Stimulated activated CD4-positive, alpha-beta T cell treated with anti-CD3 and anti-CD28 coated beads, Interleukin-12 subunit alpha, Interleukin-12 subunit beta, amount 100 ng/mL, for 48 hours (primary cell): Measurements from ENCODE around the gene TEX261.

Source experiments
- DNase-seq, 3 donors: peaks; one replicate each; pipeline ENCODE4 v3.0.0-alpha.2; 2020; ENCODE audit warnings: low read depth in 2 of 3, low spot score in 1 of 3

The TEX261 gene

DNA sequence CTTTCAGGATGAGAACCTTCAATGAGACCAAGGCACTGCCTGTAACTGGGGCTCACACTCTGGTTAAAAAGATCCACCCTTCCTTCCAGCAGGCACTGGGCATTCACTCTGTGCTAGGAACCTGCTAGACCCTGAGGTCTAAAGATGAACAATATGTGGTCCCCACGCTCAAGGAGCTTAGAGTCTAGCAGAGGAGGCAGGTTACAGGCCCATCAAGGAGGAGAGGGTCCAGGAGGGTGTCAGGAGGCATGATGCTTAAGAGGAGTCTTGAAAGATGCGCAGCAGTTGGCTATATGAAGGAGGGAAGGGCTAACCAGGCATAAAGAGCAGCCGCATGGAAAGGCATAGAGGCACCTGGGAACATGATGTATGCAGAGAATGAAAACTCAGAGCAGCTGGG, 11.7 kb downstream of the TEX261 start:
- no peak for DNase-seq

DNA sequence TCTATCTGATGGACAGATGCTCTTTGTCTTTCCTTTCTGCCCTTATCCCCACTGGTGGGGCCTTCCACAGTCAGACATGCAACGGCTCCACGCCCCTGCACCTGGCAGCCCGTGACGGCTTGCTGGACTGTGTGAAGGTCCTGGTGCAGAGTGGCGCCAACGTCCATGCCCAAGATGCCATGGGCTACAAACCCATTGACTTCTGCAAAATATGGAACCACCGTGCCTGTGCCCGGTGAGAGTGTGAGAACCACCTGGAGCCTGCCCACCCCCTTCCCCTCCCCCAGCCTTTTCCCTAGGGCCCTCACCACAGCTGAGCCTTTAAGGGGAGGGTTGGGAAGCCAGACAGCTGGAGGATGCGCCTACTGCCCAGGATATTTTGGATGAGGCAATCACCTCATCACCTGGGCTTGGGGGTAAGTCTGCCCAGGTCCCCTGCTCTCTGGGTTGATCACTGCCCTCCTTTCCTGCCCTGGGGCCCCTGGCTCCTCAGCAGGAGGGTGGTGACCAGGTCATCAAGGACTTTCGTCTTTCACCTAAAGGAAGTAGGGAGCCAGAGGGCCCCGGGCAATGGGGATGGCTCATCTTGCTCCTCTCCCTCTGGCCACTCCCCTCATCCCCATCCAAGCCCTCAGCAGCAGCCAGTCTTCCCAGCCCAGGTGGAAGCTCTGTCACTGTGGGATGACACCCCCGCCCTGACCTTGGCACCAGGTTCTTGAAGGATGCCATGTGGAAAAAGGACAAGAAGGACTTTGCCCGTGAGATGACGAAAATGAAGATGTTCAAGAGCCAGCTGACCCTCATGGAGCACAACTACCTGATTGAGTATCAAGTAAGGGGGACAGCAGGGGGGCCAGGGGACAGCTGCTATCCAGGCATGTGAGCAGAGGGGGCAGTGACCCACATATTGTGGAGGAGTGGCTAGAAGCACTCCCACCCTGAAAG, 12.5 kb downstream of the TEX261 start:
- no peak for DNase-seq

DNA sequence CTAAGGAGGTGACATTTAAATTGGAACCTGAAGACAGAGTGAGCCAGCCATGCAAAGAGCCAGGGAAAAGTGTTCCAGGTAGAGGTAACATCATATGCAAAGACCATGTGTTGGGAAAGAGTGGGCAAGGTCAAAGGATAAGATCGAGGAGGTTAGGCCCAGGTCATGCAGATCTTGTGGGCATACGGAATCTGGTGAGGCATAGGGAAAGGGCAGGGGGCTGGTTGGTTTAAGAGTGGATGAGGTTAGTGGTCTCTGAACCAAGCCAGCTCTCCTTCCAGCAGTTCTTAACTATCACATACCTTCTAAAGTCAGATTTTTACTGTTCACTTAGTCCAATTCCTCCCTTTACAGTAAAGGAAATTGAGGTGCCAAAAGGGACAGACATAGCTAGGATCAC, 13.3 kb downstream of the TEX261 start:
- DNase-seq: no peak

DNA sequence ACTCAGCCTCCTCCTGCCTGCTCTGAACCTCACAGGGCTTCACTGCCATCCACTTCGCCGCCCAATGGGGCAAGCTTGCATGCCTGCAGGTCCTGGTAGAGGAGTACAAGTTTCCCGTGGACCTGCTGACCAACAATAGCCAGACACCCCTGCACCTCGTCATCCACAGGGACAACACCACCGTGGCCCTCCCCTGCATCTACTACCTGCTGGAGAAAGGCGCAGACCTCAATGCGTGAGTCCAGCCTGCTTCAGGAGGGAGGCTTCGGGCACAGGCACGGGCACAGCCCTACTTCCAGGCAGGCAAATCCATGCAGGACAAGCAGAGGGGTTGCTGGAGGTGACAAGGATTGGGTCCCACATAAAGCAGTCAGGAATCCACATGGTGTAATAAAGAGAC, 15.0 kb downstream of the TEX261 start:
- DNase-seq: no peak

DNA sequence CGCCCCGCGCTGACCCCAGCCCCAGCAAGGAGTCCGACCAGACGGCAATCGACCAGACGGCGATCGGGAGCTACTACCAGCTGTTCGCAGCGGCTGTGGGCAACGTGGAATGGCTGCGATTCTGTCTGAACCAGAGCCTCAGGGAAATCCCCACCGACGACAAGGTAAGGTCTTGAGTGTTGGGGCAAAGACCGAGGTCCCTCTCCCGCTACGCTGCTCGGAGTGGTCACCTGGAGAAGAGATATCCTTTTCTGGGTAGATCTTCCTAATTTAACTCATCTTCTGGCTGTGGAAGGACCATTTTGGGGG, 15.5 kb downstream of the TEX261 start:
- no peak for DNase-seq

DNA sequence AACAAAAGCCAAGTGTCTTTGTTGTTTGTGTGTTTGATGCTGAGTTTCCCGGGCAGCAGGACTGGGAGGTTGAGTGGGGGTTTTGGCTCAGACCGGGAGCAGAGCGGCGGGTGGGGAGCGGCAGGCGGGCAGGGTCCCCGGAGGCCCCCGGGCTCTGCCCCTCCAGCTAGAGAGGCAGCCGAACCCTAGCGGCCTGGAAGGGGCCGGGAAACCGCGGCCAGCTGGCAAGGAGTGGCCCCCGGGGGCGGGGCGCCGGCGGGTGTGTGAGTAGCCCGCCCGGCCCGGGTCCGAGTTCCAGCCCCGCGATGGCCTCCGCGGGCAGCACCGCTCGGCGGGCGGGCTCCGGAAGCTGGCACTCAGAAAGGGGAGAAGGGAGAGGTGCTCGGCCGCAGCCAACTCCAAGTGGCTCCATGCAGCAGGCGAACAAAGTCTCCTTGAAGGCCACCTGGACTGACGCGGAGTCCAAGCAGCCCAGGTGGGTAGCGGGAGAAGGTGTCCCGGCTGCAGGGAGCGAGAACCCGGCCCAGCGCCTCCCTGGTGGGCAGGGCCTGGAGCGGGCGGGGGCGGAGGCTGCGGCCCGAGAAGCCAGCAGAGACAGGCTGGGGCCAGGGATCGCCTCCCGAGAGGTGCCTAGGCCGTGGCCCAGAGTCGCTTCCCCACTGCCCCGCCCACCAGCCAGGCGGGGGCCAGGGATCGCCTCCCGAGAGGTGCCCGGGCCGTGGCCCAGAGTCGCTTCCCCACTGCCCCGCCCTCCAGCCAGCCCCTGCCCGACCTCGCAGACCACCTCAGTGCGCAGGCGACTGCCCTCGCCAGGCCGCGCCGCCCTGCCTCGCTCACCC, 16.1 kb downstream of the TEX261 start, which contains the start of gene ANKRD53:
ANKRD53 (plus strand) TSS at position 290 of the 839 bp plus-strand sequence; CDS start at position 306, 16 bp downstream.
- DNase-seq: no peak

DNA sequence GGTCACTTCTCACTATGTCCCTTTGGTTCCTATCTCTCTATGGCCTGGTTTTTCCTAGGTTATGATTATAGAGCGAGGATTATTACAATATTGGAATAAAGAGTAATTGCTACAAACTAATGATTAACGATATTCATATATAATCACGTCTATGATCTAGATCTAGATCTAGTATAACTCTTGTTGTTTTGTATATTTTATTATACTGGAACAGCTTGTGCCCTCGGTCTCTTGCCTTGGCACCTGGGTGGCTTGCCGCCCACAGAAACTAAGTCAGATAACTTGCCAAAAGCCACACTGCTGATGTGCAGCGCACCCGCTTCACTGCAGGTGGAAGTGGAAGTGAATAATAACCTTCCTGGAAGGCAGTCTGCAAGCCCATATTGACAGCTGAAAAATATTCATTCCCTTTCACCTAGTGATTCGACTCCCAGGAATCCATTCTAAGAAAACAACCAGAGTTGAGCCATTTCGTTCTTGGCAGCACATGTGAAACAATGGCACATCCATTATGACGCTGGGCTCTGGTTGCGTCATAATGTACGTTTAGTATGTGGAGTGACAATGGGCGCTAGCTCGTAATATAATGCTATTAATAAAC, 17.0 kb downstream of the TEX261 start:
- DNase-seq: no peak

DNA sequence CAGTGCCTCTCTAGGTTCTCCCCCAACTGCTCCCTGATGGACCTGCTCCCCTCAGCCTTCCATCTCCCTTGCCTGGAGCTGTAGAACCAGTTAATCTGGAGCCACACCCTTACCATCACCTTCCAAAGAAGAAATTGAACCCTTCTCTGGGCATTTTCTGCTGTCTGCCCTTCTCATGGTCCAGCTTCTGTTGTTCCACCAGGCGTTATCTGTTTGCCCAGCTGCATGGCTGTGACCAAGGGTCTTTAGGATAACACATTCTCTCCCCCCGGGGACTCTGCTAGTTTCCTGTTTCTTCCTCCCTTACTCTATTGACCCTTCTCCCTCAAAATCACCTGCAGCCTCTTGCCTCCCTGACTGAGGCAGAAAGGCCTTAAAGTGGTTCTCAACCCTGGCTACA, 19.4 kb downstream of the TEX261 start:
- DNase-seq: no peak

DNA sequence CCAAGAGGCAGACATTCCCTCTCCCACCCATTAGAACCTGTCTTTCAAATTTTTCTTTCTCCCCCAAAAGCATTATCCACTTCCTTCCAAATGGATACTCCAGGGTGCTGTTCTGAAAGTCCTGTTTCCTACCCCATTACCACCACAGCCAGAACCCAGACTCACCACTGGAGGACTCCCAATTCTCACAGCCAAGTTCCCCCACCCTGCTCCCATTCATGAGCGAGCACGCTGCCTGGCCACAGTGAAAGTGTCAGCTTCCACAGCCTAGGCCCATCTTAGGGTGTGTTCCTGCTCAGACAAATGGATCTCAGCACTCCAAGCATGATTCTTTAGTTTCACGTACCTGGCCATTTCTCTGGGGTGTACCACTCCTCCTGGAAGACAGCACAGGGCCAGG, 20.1 kb downstream of the TEX261 start:
- DNase-seq: no peak

DNA sequence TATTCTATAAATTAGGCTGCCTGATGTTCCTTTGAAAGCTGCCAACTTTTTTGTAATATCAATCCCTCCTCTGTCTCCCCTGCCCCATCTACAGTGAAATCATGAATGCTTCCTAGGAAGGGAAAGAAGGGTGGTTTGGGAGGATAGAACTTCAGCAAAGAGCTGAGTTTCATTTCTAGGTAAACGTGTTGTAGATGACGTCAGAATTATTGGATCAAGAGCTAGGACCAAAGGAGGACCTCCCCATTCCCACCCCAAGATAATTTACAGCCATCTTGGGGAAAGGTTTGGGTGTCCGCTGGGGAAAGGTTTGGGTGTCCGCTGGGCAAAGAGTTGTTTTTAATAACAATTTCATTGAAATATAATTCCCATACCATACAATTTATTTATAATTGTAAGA, 27.5 kb downstream of the TEX261 start:
- DNase-seq: no peak

DNA sequence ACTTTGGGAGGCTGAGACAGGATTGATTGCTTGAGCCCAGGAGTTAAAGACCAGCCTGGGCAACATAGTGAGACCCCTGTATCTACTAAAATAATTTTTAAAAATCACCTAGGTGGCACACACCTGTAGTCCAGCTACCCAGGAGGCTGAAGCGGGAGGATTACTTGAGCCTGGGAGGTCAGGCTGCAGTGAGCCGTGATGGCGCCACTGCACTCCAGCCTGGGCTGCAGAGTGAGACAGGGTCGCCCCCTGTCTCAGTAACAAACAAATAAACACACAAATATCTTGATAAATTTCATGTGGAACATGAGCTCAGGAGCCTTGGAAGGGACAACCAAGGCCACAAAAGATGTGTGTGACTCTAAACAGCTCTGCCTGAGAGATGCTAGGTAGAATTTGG, 28.0 kb downstream of the TEX261 start:
- no peak for DNase-seq

DNA sequence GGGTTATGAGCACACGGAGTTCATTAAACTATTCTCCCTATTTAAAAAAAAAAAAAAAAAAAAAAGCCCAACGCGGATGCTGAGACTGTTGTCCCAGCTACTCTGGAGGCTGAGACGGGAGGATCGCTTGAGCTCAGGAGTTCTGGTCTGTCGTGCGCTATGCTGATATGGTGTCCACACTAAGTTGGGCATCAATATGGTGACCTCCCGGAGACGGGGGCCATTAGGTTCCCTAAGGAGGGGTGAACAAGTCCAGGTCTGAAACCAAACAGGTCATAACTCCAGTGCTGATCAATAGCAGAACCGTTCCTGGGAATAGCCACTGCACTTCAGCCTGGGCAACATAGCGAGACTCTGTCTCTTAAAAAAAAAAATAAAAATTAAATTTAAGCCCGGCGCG, 29.2 kb downstream of the TEX261 start:
- DNase-seq: no peak

DNA sequence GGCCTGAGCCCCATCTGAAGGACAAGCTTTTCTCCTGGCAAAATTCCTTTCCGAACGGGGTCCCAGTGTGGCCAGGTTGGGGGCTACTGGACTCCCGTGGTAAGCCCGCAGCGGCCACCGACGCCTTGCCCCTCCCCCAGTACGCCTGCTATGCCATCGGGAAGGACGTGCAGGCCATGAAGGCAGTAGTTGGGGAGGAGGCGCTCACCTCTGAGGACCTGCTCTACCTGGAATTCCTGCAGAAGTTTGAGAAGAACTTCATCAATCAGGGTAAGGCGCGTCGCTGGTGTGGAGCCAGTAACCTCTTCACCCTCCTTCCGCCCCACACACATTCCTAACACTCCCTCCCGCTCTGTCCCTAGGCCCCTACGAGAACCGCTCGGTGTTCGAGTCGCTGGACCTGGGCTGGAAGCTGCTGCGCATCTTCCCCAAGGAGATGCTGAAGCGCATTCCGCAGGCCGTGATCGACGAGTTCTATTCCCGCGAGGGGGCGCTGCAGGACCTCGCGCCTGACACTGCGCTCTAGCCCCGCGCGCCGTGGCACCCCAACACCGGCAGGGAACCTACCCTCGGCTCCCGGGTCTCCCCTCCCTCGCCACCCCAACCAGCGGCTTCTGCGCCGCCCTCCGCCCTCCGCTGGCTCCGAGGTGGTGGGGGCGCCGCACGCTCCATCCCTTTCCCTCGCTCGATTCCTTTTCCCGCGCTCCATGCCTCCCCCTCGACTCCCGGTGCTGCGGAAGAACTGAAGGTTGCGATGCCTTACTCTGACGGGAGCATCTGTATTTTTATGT, 29.9 kb downstream of the TEX261 start:
- peak; percentile 64 to 82 (median 66) for DNase-seq

DNA sequence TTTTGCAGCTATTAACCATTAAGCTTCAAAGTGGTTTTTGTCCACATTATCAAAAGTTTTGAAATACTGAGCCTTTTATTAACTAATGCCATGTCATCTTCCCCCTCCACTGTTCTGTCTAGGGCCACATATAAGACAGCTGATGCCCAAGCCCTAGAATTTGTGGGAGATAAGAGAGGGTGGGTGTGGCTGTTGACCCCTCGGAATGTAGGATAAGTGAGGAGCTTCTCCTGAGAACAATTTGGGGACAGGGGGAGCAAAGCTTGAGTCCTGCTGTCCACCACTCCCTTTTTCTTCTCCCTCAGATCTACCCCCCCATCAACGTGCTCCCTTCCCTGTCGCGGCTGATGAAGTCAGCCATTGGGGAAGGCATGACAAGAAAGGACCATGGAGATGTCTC, 30.5 kb downstream of the TEX261 start:
- no peak for DNase-seq

DNA sequence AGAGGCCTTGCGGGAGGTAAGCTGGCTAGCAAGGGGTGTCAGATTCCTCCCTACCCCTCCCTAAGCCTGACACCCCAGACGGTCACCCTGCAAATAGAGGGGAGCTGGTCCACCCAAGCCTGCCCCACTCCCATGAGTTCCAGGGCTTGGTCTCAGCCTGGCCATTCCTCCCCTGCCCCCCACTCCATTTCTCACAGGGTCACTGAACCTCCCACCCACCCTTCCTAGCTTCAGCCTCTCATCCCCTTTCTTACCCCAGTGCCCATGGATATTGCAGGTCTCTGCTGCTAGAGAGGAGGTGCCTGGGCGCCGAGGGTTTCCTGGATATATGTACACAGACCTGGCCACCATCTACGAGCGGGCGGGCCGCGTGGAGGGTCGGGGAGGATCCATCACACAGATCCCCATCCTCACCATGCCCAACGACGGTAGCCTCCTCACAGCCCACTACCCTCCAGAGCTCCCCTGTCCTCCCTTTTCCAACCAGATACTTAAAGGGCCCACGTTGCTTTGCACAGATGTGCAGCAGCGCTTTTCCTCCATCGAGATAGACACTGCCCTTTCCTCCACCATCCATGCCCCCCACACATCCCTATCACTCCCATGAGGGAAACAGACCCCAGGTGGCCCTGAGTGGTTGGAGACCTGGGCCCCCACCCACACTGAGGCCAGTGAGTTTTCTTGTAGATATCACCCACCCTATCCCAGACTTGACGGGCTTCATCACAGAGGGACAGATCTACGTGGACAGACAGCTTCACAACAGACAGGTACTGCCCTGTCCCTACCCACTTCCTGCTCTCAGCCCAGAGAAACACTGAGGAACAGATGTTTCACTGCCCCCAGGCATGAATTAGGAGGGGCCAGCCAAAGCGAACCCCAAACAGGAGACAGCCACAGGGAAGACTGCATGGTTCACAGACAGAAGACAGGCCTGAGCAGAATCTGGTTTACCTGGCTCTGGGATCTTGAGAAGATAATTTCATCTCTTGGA, 31.5 kb downstream of the TEX261 start:
- no peak for DNase-seq

DNA sequence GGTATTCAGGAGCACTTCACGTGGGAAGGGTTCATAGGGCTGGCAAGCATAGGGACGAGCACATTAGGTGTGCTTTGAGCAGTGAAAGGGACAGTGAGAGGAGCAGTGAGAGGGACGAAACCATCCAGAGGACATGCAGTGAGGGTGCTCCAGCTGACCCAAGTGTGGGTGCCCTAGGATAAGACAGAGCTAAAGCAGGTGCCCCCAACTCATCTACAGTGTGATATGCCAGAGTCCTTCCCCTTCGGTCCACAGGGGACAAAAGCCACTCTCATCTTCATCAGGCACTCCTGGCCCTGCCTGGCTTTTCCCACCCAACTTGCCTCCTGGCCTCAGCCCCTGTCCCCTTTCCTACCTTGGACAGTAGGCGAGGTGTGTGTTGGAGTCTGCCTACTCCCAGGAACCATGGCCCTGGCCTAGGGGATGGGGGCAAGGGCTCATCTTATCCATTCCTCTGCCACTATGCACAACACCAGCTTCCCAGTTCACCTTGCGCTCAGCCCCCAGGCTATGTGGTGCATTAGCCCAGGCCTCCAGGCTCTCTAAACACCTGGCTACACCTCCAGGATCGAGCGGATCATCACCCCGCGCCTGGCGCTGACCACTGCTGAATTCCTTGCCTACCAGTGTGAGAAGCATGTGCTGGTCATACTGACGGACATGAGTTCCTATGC, 32.3 kb downstream of the TEX261 start:
- no peak for DNase-seq

DNA sequence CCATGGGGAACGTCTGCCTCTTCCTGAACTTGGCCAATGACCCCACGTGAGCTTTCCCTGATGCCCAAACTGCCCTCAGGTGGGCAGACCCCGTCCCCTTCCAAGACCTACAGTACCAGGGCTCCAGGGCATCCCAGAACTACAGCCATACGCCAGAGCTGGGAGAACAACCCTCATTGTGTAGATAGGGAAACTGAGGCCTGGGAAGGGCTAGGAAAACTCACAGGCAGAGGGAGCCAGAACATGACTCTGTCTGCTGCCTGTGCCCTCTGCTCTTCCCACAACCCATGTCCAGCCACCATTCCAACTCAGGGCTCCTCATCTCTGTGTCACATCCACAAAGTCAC, 33.1 kb downstream of the TEX261 start:
- no peak for DNase-seq

DNA sequence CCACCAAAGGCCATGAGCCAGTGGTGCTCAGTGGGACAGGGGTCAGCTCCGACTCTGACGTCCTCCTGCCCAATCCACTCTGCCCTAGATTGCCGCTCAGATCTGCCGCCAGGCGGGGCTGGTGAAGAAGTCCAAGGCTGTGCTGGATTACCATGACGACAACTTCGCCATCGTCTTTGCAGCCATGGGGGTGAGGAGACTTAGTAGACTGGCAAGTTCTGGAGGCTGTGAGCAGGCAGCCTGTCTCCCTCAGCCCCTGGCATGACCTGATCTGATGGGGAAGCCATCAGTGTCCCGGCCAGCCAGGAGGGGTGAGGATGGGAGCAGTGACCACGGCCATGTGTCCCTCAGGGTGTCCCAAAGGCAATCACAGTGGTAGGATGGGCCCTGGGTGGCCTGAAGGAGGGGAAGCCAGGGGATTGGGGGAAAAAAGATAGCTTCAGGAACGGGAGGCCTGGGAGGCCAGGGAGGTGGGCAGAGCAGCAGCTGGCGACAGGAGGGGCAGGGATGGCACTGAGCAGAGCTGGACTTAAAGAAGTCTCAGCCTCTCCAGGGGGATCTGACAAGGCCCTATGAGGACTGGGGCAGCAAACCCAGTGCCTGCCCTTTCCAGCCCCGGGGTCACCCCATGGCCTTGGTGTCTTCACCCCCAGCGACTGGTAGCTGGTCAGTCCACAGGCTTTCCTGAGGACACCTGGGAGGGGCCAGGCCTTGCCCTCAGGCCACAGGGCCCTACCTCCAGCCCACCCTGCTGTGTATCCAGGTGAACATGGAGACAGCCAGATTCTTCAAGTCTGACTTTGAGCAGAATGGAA, 33.6 kb downstream of the TEX261 start:
- no peak for DNase-seq
